GM12878 (cell line): ENCODE results near the gene PSAT1. TPM values are rescaled to one million over a fixed set of nuclear protein-coding genes. Genes with fewer than 3 reads are reported as not detected.

Experiments used
- ATAC-seq: fragments of 200-7000 bp; cut with Tn5 transposase; 3 replicates; pipeline ENCODE4 v1.9.1; 2020; ENCODE audit warnings: mild to moderate bottlenecking, moderate library complexity
- BruUV-seq: library from RNA; stranded (reverse); fragments of 400-500 nt; replicated peaks from 2 replicates; lab custom pipeline; 2021; lab: Mats Ljungman, UMichigan
- CTCF ChIA-PET: fragments of 300-600 bp; sonication (Branson Sonifier 250); formaldehyde crosslinking; extraction: SDS; loops from one replicate; lab custom pipeline; 2021; ENCODE audit warnings: inconsistent platforms; lab: Yijun Ruan, JAX
- POLR2A ChIA-PET: fragments of 350-600 bp; formaldehyde crosslinking; extraction: SDS; loops from one replicate; lab custom pipeline; 2021; ENCODE audit warnings: inconsistent platforms; lab: Charles Lee
- RAD21 ChIA-PET: fragments of 300-600 bp; sonication (Branson Sonifier 250); formaldehyde crosslinking; loops from one replicate; lab custom pipeline; 2023; ENCODE audit warnings: antibody characterized with exemption; ENCODE audit not compliant: unreplicated experiment; lab: Charles Lee
- SMC1A ChIA-PET: fragments of 300-600 bp; sonication (Branson Sonifier 250); formaldehyde crosslinking; loops from one replicate; lab custom pipeline; 2023; ENCODE audit not compliant: unreplicated experiment, uncharacterized antibody; lab: Charles Lee
- DNase-seq: peaks from one replicate; pipeline ENCODE4 v3.0.0-alpha.2; 2011; ENCODE audit warnings: low read depth, low spot score
- FAIRE-seq: peaks from 3 replicates; lab custom pipeline; 2011; peaks lifted over from hg19 to GRCh38; lab: Jason Lieb, UNC
- H2AFZ ChIP-seq: 2 replicates; pipeline ENCODE4 v1.6.0; 2011; ENCODE audit warnings: low read depth, low read length, control low read depth; ENCODE audit not compliant: control insufficient read depth
- H3K27ac ChIP-seq: 2 replicates; pipeline ENCODE4 v1.5.1; 2011; ENCODE audit warnings: control low read depth; ENCODE audit not compliant: control insufficient read depth, insufficient read depth
- H3K27me3 ChIP-seq, 2 experiments: replicated peaks in 1 of 2; 2 replicates each; pipeline versions ENCODE4 v1.6.0 to v1.6.1; 2011; ENCODE audit warnings: low read length in 1 of 2; ENCODE audit not compliant: control insufficient read depth in 2 of 2, insufficient read depth in 2 of 2
- H3K36me3 ChIP-seq, 2 experiments: 2 replicates each; pipeline ENCODE4 v1.5.1; 2011; ENCODE audit warnings: low read length in 1 of 2; ENCODE audit not compliant: control insufficient read depth in 2 of 2, insufficient read depth in 2 of 2
- H3K4me1 ChIP-seq: 2 replicates; pipeline ENCODE4 v1.6.1; 2011; ENCODE audit warnings: mild to moderate bottlenecking, low read length, moderate library complexity, mixed read lengths; ENCODE audit not compliant: control insufficient read depth, insufficient read depth
- H3K4me2 ChIP-seq: 2 replicates; pipeline ENCODE4 v1.6.0; 2011; ENCODE audit warnings: control low read depth; ENCODE audit not compliant: control insufficient read depth, insufficient read depth
- H3K4me3 ChIP-seq: fragments of 200-600 bp; sonication (generic); 2 replicates; pipeline ENCODE4 v1.5.1; 2016
- H3K79me2 ChIP-seq: 2 replicates; pipeline ENCODE4 v1.6.0; 2011; ENCODE audit warnings: low read length; ENCODE audit not compliant: control insufficient read depth, insufficient read depth
- H3K9ac ChIP-seq: 2 replicates; pipeline ENCODE4 v1.8.0; 2011; ENCODE audit warnings: low read length, control low read depth, mixed read lengths; ENCODE audit not compliant: control insufficient read depth, insufficient read depth
- H3K9me3 ChIP-seq: replicated peaks from 3 replicates; pipeline ENCODE4 v1.5.1; 2011; ENCODE audit warnings: mild to moderate bottlenecking, low read length; ENCODE audit not compliant: control insufficient read depth, insufficient read depth
- H4K20me1 ChIP-seq: 2 replicates; pipeline ENCODE4 v1.6.0; 2011; ENCODE audit not compliant: control insufficient read depth, insufficient read depth
- BCL3 ChIP-seq: IDR thresholded peaks from 2 replicates; pipeline ENCODE4 v1.6.1; 2011; ENCODE audit warnings: borderline replicate concordance, low read depth, mild to moderate bottlenecking, moderate library complexity, low read length; ENCODE audit not compliant: insufficient read depth, poor library complexity, severe bottlenecking
- CREM ChIP-seq: IDR thresholded peaks from 2 replicates; pipeline ENCODE4 v1.6.1; 2014; ENCODE audit warnings: antibody characterized with exemption, low read depth
- DPF2 ChIP-seq: fragments of 450-650 bp; IDR thresholded peaks from 2 replicates; pipeline ENCODE4 v1.6.1; 2017; ENCODE audit warnings: mild to moderate bottlenecking
- EP300 ChIP-seq, 2 experiments: fragments of 150-350 bp in 1 of 2; IDR thresholded peaks; 2 replicates each; pipeline ENCODE4 v1.6.1; 2011 to 2012; ENCODE audit warnings: low read depth in 2 of 2, low read length in 2 of 2, borderline replicate concordance in 1 of 2, improper control_type of control experiment in 1 of 2, inconsistent platforms in 1 of 2; ENCODE audit not compliant: control insufficient read depth in 1 of 2
- HDGF ChIP-seq: fragments of 450-650 bp; IDR thresholded peaks from 2 replicates; pipeline ENCODE4 v1.6.1; 2016; ENCODE audit warnings: antibody characterized with exemption
- IKZF1 ChIP-seq: fragments of 450-650 bp; conservative IDR thresholded peaks from 2 replicates; pipeline ENCODE4 v1.6.1; 2017; ENCODE audit warnings: antibody characterized with exemption, mild to moderate bottlenecking
- MXI1 ChIP-seq: fragments of 150-350 bp; IDR thresholded peaks from 2 replicates; pipeline ENCODE4 v1.6.1; 2011; ENCODE audit warnings: low read depth, mild to moderate bottlenecking, inconsistent platforms, low read length, improper control_type of control experiment
- NFYB ChIP-seq: IDR thresholded peaks from 2 replicates; pipeline ENCODE4 v1.6.1; 2011; ENCODE audit warnings: low read depth, mild to moderate bottlenecking, low read length, improper control_type of control experiment, moderate library complexity; ENCODE audit not compliant: insufficient read depth
- NR2C2 ChIP-seq: IDR thresholded peaks from 2 replicates; pipeline ENCODE4 v1.6.1; 2011; ENCODE audit warnings: borderline replicate concordance, low read depth; ENCODE audit not compliant: control insufficient read depth, insufficient read length
- SUPT20H ChIP-seq: IDR thresholded peaks from 2 replicates; pipeline ENCODE4 v1.6.1; 2011; ENCODE audit warnings: low read depth, mild to moderate bottlenecking, low read length, moderate library complexity, borderline replicate concordance; ENCODE audit not compliant: control insufficient read depth
- ZNF207 ChIP-seq: fragments of 450-650 bp; IDR thresholded peaks from 2 replicates; pipeline ENCODE4 v1.6.1; 2014; ENCODE audit warnings: antibody characterized with exemption, mild to moderate bottlenecking, borderline replicate concordance
- ZNF24 ChIP-seq: fragments of 450-650 bp; IDR thresholded peaks from 2 replicates; pipeline ENCODE4 v1.6.1; 2017; ENCODE audit warnings: antibody characterized with exemption, mild to moderate bottlenecking
- ZNF274 ChIP-seq: IDR thresholded peaks from one replicate; pipeline ENCODE4 v1.8.0; 2011; ENCODE audit not compliant: insufficient read length, insufficient read depth
- ZNF592 ChIP-seq: fragments of 450-650 bp; IDR thresholded peaks from 2 replicates; pipeline ENCODE4 v1.6.1; 2017; ENCODE audit warnings: mild to moderate bottlenecking, moderate library complexity
- ZZZ3 ChIP-seq: IDR thresholded peaks from 2 replicates; pipeline ENCODE4 v1.6.1; 2011; ENCODE audit warnings: low read depth; ENCODE audit not compliant: control insufficient read depth, insufficient read length
- WGBS: methylation state at CpG from one replicate; pipeline ENCODE4 v1.1.6; 2016; ENCODE audit warnings: low lambda C conversion rate; ENCODE audit not compliant: insufficient replicate concordance, insufficient coverage; ENCODE audit errors: missing lambda C conversion rate; 5-methylcytosine and 5-hydroxymethylcytosine counted together
- in situ Hi-C: fragments of 300-500 bp; cut with MboI; formaldehyde crosslinking; loops from 9 replicates; pipeline ENCODE4 v1.14.3; 2018; ENCODE audit warnings: mixed read lengths
- intact Hi-C: fragments of 100-400 bp; cut with micrococcal nuclease; formaldehyde crosslinking; loops from one replicate; pipeline ENCODE4 v1.14.2; 2022; ENCODE audit not compliant: unreplicated experiment
- polyA plus RNA-seq, 11 experiments: library from polyadenylated mRNA; depleted of rRNA in 4 of 11; unstranded in 6 of 11; stranded (reverse) in 5 of 11; fragments of >200 nt; fragmentation: Nextera tagmentation in 4 of 11; fragmentation: Illumina TruSeq in 1 of 11; extraction: Ambion mirVana in 4 of 11; extraction: Trizol in 1 of 11; gene quantifications; 1 replicate in 1 of 11; 2 replicates in 10 of 11; pipeline versions ENCODE4 v1.2.1 to v1.2.3, GENCODE V29; 2011 to 2016; ENCODE audit warnings: inconsistent platforms in 2 of 11, missing spikeins in 2 of 11, low read depth in 1 of 11
- total RNA-seq, 4 experiments: library from RNA; depleted of rRNA in 3 of 4; stranded (reverse); fragments of >200 nt in 3 of 4; fragmentation: Illumina TruSeq in 1 of 4; extraction: Trizol in 1 of 4; gene quantifications; 2 replicates each; pipeline versions ENCODE4 v1.2.1 to v1.2.3, GENCODE V29; 2013 to 2021
- TF ChIP-seq, protein P1 (sequence below): fragments of 450-650 bp; formaldehyde crosslinking; IDR thresholded peaks from 2 replicates; pipeline ENCODE4 v1.4.0; 2022; ENCODE audit warnings: mild to moderate bottlenecking, moderate library complexity

Gene PSAT1
- total and polyA plus RNA-seq, 10 of the 15 experiments (the other 5 are each of a cell fraction or from before 2014, with no cell fraction given): 35.1 to 126 (median 51.9) TPM

DNA sequence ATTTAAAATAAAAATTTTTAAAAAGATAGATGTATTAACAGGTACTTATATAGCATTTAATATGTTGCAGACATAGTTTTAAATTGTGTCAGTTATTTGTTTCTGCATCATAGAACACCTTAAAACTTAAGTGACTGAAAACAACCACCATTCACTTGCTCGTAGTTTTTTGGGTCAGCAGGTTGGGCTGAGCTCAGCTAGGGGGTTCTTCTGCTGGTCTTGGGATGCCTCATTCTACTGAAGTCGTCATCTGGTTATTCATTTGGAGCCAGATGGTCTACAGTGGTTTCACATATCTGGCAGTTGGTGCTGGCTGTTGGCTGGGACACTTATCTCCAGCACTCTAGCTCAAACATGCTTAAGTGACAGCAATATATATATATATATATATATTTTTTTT, 29.6 kb downstream of the PSAT1 start:
- H3K4me2 ChIP-seq: no peak overlapping the region
- ChIA-PET CTCF (interaction anchor here (0.8 kb wide), 1 partner anchor 10 kb away, joined by 3 read pairs; no protein-coding TSS in a partner anchor), SMC1A (no interaction called here), POLR2A (no interaction called here), RAD21 (no interaction called here)
- in situ Hi-C loops: no loop called here
- no peaks in the 10 kb centered on the region for H4K20me1 ChIP-seq
- no peaks in the 10 kb centered on the region for H3K4me1 ChIP-seq
- no peaks in the 10 kb centered on the region for H3K9me3 ChIP-seq
- H3K27me3 ChIP-seq: no peaks in the 10 kb centered on the region
- BruUV-seq: no TSS peak
- no peak overlapping the region for H3K9ac ChIP-seq
- 75% methylated on average over 2 of the region's 2 CpGs for WGBS
- ATAC-seq: no peak
- H3K36me3 ChIP-seq: peaks cover 0 to 2% of the 10 kb centered on the region in 2 experiments; a peak in 1 of 4 replicates
- H3K27ac ChIP-seq: no peak overlapping the region
- no peak overlapping the region for H2AFZ ChIP-seq
- no peak overlapping the region for H3K4me3 ChIP-seq
- DNase-seq: no peak
- intact Hi-C loops: no loop called here
- no peaks in the 10 kb centered on the region for H3K79me2 ChIP-seq
- FAIRE-seq: no peak
- TF ChIP-seq ZNF592: no peak
- no peak for TF ChIP-seq ZNF274
- no peak for TF ChIP-seq MXI1
- TF ChIP-seq SUPT20H: no peak
- no peak for TF ChIP-seq DPF2
- no peak for TF ChIP-seq NR2C2
- no peak for TF ChIP-seq HDGF
- no peak for TF ChIP-seq EP300 (IDR thresholded peaks at IDR 0.05; ENCODE audit: borderline replicate concordance in 1 of 2, control insufficient read depth in 1 of 2, low read depth in 2 of 2, low read length in 2 of 2)
- no peak for TF ChIP-seq NFYB
- TF ChIP-seq CREM: no peak
- TF ChIP-seq BCL3: no peak
- TF ChIP-seq, protein P1, sequence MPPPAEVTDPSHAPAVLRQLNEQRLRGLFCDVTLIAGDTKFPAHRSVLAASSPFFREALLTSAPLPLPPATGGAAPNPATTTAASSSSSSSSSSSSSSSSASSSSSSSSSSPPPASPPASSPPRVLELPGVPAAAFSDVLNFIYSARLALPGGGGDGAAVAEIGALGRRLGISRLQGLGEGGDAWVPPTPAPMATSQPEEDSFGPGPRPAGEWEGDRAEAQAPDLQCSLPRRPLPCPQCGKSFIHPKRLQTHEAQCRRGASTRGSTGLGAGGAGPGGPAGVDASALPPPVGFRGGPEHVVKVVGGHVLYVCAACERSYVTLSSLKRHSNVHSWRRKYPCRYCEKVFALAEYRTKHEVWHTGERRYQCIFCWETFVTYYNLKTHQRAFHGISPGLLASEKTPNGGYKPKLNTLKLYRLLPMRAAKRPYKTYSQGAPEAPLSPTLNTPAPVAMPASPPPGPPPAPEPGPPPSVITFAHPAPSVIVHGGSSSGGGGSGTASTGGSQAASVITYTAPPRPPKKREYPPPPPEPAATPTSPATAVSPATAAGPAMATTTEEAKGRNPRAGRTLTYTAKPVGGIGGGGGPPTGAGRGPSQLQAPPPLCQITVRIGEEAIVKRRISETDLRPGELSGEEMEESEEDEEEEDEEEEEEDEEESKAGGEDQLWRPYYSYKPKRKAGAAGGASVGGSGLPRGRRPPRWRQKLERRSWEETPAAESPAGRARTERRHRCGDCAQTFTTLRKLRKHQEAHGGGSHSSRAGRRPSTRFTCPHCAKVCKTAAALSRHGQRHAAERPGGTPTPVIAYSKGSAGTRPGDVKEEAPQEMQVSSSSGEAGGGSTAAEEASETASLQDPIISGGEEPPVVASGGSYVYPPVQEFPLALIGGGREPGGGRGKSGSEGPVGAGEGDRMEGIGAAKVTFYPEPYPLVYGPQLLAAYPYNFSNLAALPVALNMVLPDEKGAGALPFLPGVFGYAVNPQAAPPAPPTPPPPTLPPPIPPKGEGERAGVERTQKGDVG (CRISPR knock-in tag): no peak
- no peak for TF ChIP-seq ZZZ3
- no peak for TF ChIP-seq ZNF207
- no peak for TF ChIP-seq IKZF1
- no peak for TF ChIP-seq ZNF24
